NOMO-1 treated with DMSO at 0.1 percent for 48 hours (cell line): ENCODE measurements around the gene AIMP1.
"Not testable (repeated sequence)": the region's sequence is repeated elsewhere in the genome, so short reads cannot be mapped to it uniquely, and the experiment has no call there.

Source experiments
- DNase-seq: peaks from one replicate; lab custom pipeline; 2025; ENCODE audit not compliant: unreplicated experiment; lab: John Stamatoyannopoulos, UW

The AIMP1 gene

GRCh38 chr4:106344647-106344970, 28.3 kb downstream of the AIMP1 start:
- no peak for DNase-seq

- no peak for DNase-seq
These were observed 30.8 kb downstream of the AIMP1 start for GRCh38 chr4:106347167-106347566.

- no peak for DNase-seq
These were observed 34.7 kb downstream of the AIMP1 start for GRCh38 chr4:106351016-106351415.

- DNase-seq = no peak
These were observed 37.4 kb downstream of the AIMP1 start for GRCh38 chr4:106353786-106354185.

GRCh38 chr4:106355193-106355592, 38.8 kb downstream of the AIMP1 start:
- no peak for DNase-seq

- DNase-seq = peak; percentile 70
These were observed 42.5 kb downstream of the AIMP1 start for GRCh38 chr4:106358899-106359298.

- no peak for DNase-seq
These were observed 45.9 kb downstream of the AIMP1 start for GRCh38 chr4:106362086-106362825.

- DNase-seq = no peak
These were observed 47.9 kb downstream of the AIMP1 start for GRCh38 chr4:106364282-106364681.

- DNase-seq = peak; percentile 88
These were observed 49.3 kb downstream of the AIMP1 start for GRCh38 chr4:106365613-106366012.

GRCh38 chr4:106366026-106366425, 49.7 kb downstream of the AIMP1 start:
- no peak for DNase-seq

- no peak for DNase-seq
These were observed 50.7 kb downstream of the AIMP1 start for GRCh38 chr4:106367072-106367471.

- DNase-seq = no peak
These were observed 52.3 kb downstream of the AIMP1 start, which contains the start of gene GIMD1 for GRCh38 chr4:106368678-106369077. Gene GIMD1 (minus strand): TSS chr4:106368778. CDS start chr4:106367435, 1,343 bp downstream.

GRCh38 chr4:106369456-106370060, 53.2 kb downstream of the AIMP1 start:
- peak; percentile 79 for DNase-seq

- peak; percentile 74 for DNase-seq
These were observed 53.9 kb downstream of the AIMP1 start for GRCh38 chr4:106370214-106370613.

GRCh38 chr4:106371161-106371560, 54.8 kb downstream of the AIMP1 start:
- no peak for DNase-seq

- DNase-seq = no peak
These were observed 56.7 kb downstream of the AIMP1 start for GRCh38 chr4:106373026-106373425.

GRCh38 chr4:106380179-106380578, 63.8 kb downstream of the AIMP1 start:
- DNase-seq = no peak

GRCh38 chr4:106384878-106385277, 68.5 kb downstream of the AIMP1 start:
- DNase-seq = no peak

GRCh38 chr4:106385853-106386393, 69.6 kb downstream of the AIMP1 start:
- DNase-seq = no peak

GRCh38 chr4:106395582-106395981, 79.2 kb downstream of the AIMP1 start:
- no peak for DNase-seq

GRCh38 chr4:106398898-106399297, 82.5 kb downstream of the AIMP1 start:
- DNase-seq = not testable (repeated sequence)
